SU-DHL-6 (cell line): ENCODE data around the gene PPP2R2B.

Experiments
- H2AFZ ChIP-seq: fragments of 200-600 bp; sonication (generic); 2 replicates; pipeline ENCODE4 v1.6.1; 2014; ENCODE audit warnings: low read depth, mild to moderate bottlenecking, moderate library complexity, mixed read lengths, antibody characterized with exemption, low read length; ENCODE audit not compliant: severe bottlenecking
- H3F3A ChIP-seq: fragments of 200-600 bp; shearing (Covaris generic); 2 replicates; pipeline ENCODE4 v1.6.0; 2016; ENCODE audit warnings: antibody characterized with exemption, mild to moderate bottlenecking; ENCODE audit not compliant: insufficient read depth
- H3K27ac ChIP-seq: fragments of 200-600 bp; sonication (generic); 2 replicates; pipeline ENCODE4 v1.5.1; 2016; ENCODE audit warnings: low read depth, mild to moderate bottlenecking, low read length, moderate library complexity, mixed read lengths
- H3K27me3 ChIP-seq: fragments of 200-600 bp; sonication (generic), shearing (Covaris generic); 2 replicates; pipeline ENCODE4 v1.6.0; 2014; ENCODE audit warnings: mild to moderate bottlenecking, low read length
- H3K36me3 ChIP-seq: fragments of 200-600 bp; sonication (generic); 2 replicates; pipeline ENCODE4 v1.6.1; 2014; ENCODE audit warnings: mild to moderate bottlenecking, low read length, mixed read lengths
- H3K4me2 ChIP-seq: fragments of 300-600, 200-600 bp; shearing (Covaris generic), sonication (generic); 2 replicates; pipeline ENCODE4 v1.6.0; 2014; ENCODE audit warnings: low read length, low read depth, mild to moderate bottlenecking; ENCODE audit not compliant: poor library complexity, severe bottlenecking
- H3K4me3 ChIP-seq: fragments of 200-600 bp; sonication (generic); 2 replicates; pipeline ENCODE4 v1.5.1; 2014; ENCODE audit warnings: antibody characterized with exemption, low read length, mild to moderate bottlenecking, mixed read lengths; ENCODE audit not compliant: insufficient read depth, poor library complexity, severe bottlenecking
- H3K79me2 ChIP-seq: fragments of 200-600 bp; sonication (generic); 2 replicates; pipeline ENCODE4 v1.6.1; 2014; ENCODE audit warnings: mild to moderate bottlenecking, low read length, moderate library complexity; ENCODE audit not compliant: insufficient read depth
- H3K9ac ChIP-seq: fragments of 200-600 bp; sonication (generic); 2 replicates; pipeline ENCODE4 v1.7.0; 2014; ENCODE audit warnings: mild to moderate bottlenecking, low read length
- H3K9me2 ChIP-seq: fragments of 200-600 bp; sonication (generic); replicated peaks from 2 replicates; pipeline ENCODE4 v1.6.1; 2014; ENCODE audit warnings: low read length; ENCODE audit not compliant: insufficient read depth
- H3K9me3 ChIP-seq: fragments of 200-600 bp; sonication (generic); 2 replicates; pipeline ENCODE4 v1.6.1; 2014; ENCODE audit warnings: low read length, mixed read lengths; ENCODE audit not compliant: insufficient read depth
- H4K20me1 ChIP-seq: fragments of 200-600 bp; sonication (generic); 2 replicates; pipeline ENCODE4 v1.6.1; 2014; ENCODE audit warnings: low read depth, mild to moderate bottlenecking, antibody characterized with exemption, low read length, moderate library complexity, mixed read lengths
- CTCF ChIP-seq: fragments of 200-600 bp; sonication (generic); IDR thresholded peaks from one replicate; pipeline ENCODE4 v1.5.1; 2017; ENCODE audit warnings: antibody characterized with exemption, mild to moderate bottlenecking, low read length, moderate library complexity; ENCODE audit not compliant: insufficient read depth, poor library complexity, severe bottlenecking
- EZH2phosphoT487 ChIP-seq: fragments of 200-600 bp; sonication (generic), shearing (Covaris generic); conservative IDR thresholded peaks from 2 replicates; pipeline ENCODE4 v1.6.1; 2018; ENCODE audit warnings: mild to moderate bottlenecking, antibody characterized with exemption, low read length, moderate library complexity, mixed read lengths

Gene PPP2R2B

DNA sequence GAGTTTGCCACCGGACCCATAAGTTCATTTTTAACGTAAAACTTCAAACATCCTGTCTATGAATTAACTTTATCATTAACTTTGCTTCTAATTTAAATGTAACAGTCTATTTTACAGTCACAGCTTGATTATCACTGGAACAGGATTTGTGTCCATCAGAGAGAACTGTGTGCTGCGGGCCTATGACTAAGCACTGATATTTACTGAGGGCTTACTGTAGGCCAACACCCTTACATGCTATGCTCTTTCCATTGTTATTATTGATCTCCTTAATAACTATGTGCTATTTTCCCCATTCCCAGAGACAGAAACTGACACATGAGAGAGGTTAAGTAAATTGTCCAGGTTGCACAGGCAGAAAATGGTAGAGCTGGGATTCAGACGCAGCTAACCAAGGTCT is 338.6 kb downstream of the PPP2R2B start:
- Histone ChIP-seq H3K9ac (no peak overlapping the region), H3K79me2 (no peaks in the 10 kb centered on the region), H3K9me3 (no peaks in the 10 kb centered on the region), H4K20me1 (no peaks in the 10 kb centered on the region), H3K9me2 (no peaks in the 10 kb centered on the region), H3K4me3 (no peak overlapping the region), H3K27me3 (no peaks in the 10 kb centered on the region), H3F3A (no peaks in the 10 kb centered on the region), H3K36me3 (no peaks in the 10 kb centered on the region), H3K4me2 (no peak overlapping the region), H3K27ac (no peak overlapping the region), H2AFZ (no peak overlapping the region)
- no peak for TF ChIP-seq CTCF
- no peak for TF ChIP-seq EZH2phosphoT487

GRCh38 chr5:146538432-146538831 is 340.1 kb downstream of the PPP2R2B start:
- Histone ChIP-seq H4K20me1 (no peaks in the 10 kb centered on the region), H3K36me3 (no peaks in the 10 kb centered on the region), H3K9me2 (no peaks in the 10 kb centered on the region), H3K79me2 (no peaks in the 10 kb centered on the region), H3F3A (no peaks in the 10 kb centered on the region), H3K27me3 (no peaks in the 10 kb centered on the region), H3K27ac (no peak overlapping the region), H3K9me3 (no peaks in the 10 kb centered on the region), H3K9ac (no peak overlapping the region), H3K4me3 (no peak overlapping the region), H3K4me2 (no peak overlapping the region), H2AFZ (no peak overlapping the region)
- TF ChIP-seq CTCF (no peak), EZH2phosphoT487 (no peak)

- no peak overlapping the region for H2AFZ ChIP-seq
- H3K27me3 ChIP-seq = no peaks in the 10 kb centered on the region
- no peaks in the 10 kb centered on the region for H3K9me3 ChIP-seq
- no peaks in the 10 kb centered on the region for H3K79me2 ChIP-seq
- no peaks in the 10 kb centered on the region for H4K20me1 ChIP-seq
- H3K9me2 ChIP-seq = no peaks in the 10 kb centered on the region
- no peak overlapping the region for H3K4me3 ChIP-seq
- no peaks in the 10 kb centered on the region for H3K36me3 ChIP-seq
- TF ChIP-seq CTCF = no peak
- TF ChIP-seq EZH2phosphoT487 = no peak
- H3F3A ChIP-seq = no peaks in the 10 kb centered on the region
- no peak overlapping the region for H3K27ac ChIP-seq
- H3K4me2 ChIP-seq = no peak overlapping the region
- H3K9ac ChIP-seq = no peak overlapping the region
These were observed 344.7 kb downstream of the PPP2R2B start for GRCh38 chr5:146533882-146534281.
